Skeletal muscle satellite cell (primary cell): ENCODE data around the gene MXD4. TPM values are rescaled to one million over a fixed set of nuclear protein-coding genes. Genes with fewer than 3 reads are reported as not detected.
"Not testable (repeated sequence)": the region's sequence is repeated elsewhere in the genome, so short reads cannot be mapped to it uniquely, and the experiment has no call there.

Experiments used
- H3K27me3 ChIP-seq: 2 replicates; pipeline ENCODE4 v1.7.0; 2013; ENCODE audit warnings: low read length; ENCODE audit not compliant: control insufficient read depth, insufficient read depth
- H3K36me3 ChIP-seq: 2 replicates; pipeline ENCODE4 v1.7.0; 2013; ENCODE audit warnings: mild to moderate bottlenecking, control low read depth, low read length; ENCODE audit not compliant: insufficient read depth
- H3K4me1 ChIP-seq: 2 replicates; pipeline ENCODE4 v1.7.0; 2013; ENCODE audit warnings: low read length; ENCODE audit not compliant: control insufficient read depth, insufficient read depth
- H3K4me2 ChIP-seq: 2 replicates; pipeline ENCODE4 v1.7.0; 2013; ENCODE audit warnings: mild to moderate bottlenecking, low read length
- H3K4me3 ChIP-seq: 2 replicates; pipeline ENCODE4 v1.7.0; 2013; ENCODE audit warnings: low read length
- H3K9ac ChIP-seq: 2 replicates; pipeline ENCODE4 v1.7.0; 2013; ENCODE audit warnings: mild to moderate bottlenecking, low read depth, low read length, moderate library complexity
- H3K9me3 ChIP-seq: replicated peaks from 2 replicates; pipeline ENCODE4 v1.7.0; 2013; ENCODE audit warnings: mild to moderate bottlenecking, control low read depth, low read length
- small RNA-seq: library from RNA; depleted of rRNA; stranded (forward); fragments of <200 nt; gene quantifications from one replicate; pipeline ENCODE3, GENCODE V24; 2012

The MXD4 gene

GRCh38 chr4:2218436-2218835 lies 43.5 kb downstream of the MXD4 start:
- Histone ChIP-seq H3K4me1 (peaks cover 3% of the 10 kb centered on the region), H3K4me2 (no peak overlapping the region), H3K4me3 (no peak overlapping the region), H3K27me3 (no peaks in the 10 kb centered on the region), H3K9ac (no peak overlapping the region), H3K9me3 (no peaks in the 10 kb centered on the region), H3K36me3 (peaks cover 12% of the 10 kb centered on the region)

GRCh38 chr4:2217726-2218125 lies 44.2 kb downstream of the MXD4 start:
- Histone ChIP-seq H3K9ac (no peak overlapping the region), H3K36me3 (peaks cover 5% of the 10 kb centered on the region), H3K27me3 (no peaks in the 10 kb centered on the region), H3K9me3 (no peaks in the 10 kb centered on the region), H3K4me2 (no peak overlapping the region), H3K4me1 (peaks cover 3% of the 10 kb centered on the region), H3K4me3 (no peak overlapping the region)

GRCh38 chr4:2212831-2213230 lies 49.1 kb downstream of the MXD4 start:
- H3K4me1 ChIP-seq, result no peaks in the 10 kb centered on the region
- peaks cover 4% of the 10 kb centered on the region for H3K36me3 ChIP-seq
- H3K9ac ChIP-seq, result no peak overlapping the region
- H3K4me2 ChIP-seq, result no peak overlapping the region
- H3K9me3 ChIP-seq, result no peaks in the 10 kb centered on the region
- H3K4me3 ChIP-seq, result no peak overlapping the region
- no peaks in the 10 kb centered on the region for H3K27me3 ChIP-seq

GRCh38 chr4:2202789-2203188 lies 59.1 kb downstream of the MXD4 start:
- H3K4me3 ChIP-seq, H3K4me1 ChIP-seq, H3K9me3 ChIP-seq, H3K27me3 ChIP-seq, H3K4me2 ChIP-seq, H3K36me3 ChIP-seq, H3K9ac ChIP-seq: not testable (repeated sequence)

Small RNAs within 50 kb of the gene (small RNA-seq; reads per million reads assigned to genes)
- gene COX6B1P5, result not detected
